DMS153 treated with DMSO at 0.1 percent for 48 hours (cell line): Measurements from ENCODE around the gene AIFM1.

Source experiments
- DNase-seq: peaks from one replicate; lab custom pipeline; 2025; ENCODE audit not compliant: unreplicated experiment; lab: John Stamatoyannopoulos, UW

The AIFM1 gene

DNA sequence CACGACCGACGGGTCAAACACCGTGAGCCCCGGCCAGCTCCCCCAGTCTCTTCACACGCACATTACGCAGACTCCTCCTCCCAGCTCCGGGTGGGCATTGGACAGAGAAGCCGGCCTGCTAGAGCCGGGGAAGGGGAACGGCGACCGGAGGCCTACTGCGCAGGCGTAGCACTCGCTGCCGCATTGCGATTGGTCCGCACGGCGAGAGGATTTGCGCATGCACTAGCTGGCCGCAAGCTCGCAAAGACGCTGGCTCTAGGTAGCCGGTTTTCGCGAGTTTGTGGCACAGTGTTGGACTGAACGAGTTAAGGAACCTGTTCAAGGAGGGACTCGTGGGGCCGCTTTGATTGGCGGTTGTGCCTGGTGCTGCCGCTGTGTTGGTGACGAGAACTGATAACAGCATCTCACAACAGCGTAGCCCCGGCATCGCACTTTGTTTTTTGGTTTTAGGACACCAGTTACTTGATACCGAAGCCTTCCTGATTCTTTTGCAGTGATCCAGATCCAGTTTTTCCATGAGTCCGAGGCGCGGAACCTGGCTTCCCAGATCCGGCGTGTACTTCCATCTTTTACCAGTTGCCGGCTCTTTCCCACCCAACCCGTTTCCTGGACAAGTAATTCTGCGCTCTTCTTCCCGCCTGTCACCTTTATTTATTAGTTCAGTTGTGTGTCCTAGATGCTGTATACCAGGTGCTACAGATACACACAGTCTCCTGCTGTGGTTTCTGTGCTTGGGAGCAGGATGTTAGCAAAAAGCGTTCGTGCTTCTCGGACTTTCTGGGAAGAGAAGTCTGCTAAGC lies at the start of gene AIFM1:
Gene AIFM1 (minus strand): TSS at position 139 of the 800 bp plus-strand sequence. CDS start 185 bp downstream, outside the sequence.
- DNase-seq, result peak; percentile 98

DNA sequence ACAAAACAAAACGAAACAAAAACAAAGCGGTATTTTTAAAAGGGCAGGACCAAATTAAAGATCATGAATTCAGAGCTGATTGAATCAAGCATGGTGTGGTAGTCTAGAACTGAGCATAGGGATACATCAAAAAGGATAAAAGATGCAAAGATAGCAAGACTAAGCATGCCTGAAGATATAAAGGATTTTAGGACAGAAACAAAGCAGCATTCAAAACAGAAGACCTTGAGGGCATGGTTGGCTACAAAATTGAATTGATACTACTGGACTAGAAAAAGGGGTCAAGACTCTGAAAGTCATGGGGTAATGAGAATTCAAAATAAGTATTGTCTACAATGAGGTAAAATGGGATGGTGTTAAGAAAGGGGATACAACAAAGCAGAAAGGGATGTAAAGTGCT lies 47.7 kb upstream of the AIFM1 start:
- no peak for DNase-seq

DNA sequence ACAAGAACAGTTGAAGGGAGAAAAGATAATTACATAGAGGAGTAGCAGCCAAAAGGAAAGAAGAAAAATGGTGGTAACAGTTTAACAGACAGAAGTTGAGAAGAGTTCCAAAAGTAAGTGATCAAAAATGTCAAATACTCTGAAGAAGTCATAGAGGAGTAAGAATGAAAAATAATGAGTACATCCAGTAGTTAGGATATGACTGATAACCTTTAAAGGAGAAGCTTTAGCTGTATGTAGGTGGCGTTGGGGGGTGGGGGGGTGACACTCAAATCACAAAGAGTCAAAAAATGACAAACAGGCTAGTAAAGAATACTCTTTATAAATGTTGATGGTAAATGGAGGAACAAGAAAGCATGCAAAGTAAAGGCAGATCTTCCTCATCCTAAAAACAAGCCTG lies 46.7 kb upstream of the AIFM1 start:
- no peak for DNase-seq

DNA sequence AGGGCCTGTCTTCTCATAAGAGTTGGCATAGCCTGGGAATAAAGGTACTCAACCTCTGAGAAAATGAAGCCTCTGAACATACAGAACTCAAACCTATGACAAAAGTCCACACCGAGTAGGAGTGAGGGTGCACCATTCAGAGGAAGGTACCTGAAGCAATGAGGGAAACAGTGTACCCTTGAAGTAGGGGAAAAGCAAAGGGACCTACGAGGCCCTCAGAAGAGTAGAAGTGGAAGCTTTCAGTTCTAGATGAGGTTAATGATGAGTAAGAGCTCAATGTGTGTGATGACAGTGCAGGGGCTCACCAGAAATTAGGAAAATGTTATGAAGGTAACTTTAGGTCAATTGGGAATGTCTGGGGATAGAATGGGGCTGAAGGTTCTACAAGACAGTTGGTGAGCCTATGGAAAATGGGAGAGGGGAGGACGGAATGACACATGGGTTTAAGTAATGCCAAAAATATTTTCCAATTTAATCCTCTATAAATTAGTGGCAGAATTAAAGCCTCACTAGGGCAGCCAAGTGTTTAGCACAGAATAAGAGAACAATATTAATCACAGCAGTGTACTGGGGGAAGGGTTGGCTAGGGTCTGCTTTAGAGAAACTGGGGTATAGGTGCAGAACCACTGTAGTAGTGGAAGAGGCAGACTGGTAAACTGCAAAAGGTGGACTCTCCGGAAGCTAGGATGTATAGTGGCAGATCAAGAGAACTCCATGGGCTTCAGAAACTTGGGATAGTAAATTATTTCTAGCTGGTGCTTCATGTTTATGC lies 46.0 kb upstream of the AIFM1 start:
- no peak for DNase-seq

DNA sequence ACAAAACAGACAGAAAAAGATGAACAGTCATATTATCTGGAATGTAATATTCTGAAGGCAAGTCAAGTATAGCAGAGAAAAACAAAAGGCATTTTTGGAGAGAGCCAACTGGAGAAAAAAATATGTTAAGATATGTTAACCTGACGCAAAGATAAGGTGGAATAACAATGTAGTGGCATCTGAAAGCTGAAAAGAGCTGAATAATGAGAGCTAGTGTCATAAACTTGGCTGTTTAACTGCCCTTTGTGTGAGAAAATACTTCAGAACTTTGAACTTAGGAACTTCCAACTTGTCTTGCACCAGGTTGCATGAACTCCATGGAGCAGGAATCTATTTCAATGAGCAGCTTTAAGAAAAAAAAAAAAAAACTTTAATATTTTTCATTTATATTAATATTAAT lies 39.0 kb upstream of the AIFM1 start:
- DNase-seq, result no peak

DNA sequence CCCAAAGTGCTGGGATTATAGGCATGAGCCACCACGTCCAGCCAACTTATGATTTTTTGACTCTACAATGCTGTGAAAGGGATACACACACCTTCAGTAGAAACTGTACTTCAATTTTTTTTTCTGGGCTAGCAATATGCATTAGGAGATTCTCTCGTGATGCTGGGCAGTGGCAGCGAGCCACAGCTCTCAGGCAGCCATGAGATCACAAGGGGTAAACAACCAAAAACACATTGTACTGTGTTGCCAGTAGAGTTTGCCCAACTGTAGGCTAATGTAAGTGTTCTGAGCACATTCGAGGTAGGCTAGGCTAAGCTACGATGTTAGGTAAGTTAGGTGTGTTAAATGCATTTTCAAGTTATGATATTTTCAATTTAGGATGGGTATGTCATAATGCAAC lies 31.8 kb upstream of the AIFM1 start:
- DNase-seq, result no peak

DNA sequence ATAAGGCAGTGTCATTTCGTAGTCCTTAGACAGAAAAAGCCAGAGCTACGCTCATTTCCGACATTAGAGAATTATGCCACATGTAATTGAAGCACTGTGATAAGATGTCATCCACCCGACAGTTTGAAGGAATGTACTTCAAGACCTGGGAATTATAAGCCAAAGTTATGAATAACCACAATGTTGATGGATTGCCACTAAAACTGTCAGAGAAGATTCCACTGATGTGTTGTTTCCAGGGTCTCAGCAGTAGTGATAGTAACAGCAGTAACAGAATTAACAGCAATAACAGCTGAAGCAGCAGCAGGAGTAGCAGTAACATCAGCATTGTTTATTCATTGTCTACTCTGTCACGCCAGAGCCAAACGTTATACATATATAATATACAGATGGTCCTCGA lies 30.8 kb upstream of the AIFM1 start:
- DNase-seq, result no peak

DNA sequence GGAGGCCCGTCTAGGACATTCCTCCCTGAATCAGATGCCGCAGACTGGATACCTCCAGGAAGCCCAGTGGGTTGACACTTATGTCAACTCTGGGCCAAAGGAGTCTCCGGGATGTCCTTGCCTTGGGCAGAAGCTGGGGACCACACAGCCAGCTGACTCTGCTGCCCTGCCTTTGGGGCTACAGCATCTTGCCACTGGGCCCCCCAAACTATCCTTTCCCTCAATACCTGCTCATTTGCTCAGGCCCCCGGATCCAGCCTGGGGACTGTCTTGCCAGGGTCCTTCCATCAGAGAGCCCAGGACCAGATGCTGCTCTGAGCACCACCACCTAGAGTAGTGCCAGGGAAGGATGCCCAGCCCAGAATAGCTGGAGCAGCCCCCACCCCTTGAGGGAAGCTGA lies 25.2 kb upstream of the AIFM1 start:
- no peak for DNase-seq

DNA sequence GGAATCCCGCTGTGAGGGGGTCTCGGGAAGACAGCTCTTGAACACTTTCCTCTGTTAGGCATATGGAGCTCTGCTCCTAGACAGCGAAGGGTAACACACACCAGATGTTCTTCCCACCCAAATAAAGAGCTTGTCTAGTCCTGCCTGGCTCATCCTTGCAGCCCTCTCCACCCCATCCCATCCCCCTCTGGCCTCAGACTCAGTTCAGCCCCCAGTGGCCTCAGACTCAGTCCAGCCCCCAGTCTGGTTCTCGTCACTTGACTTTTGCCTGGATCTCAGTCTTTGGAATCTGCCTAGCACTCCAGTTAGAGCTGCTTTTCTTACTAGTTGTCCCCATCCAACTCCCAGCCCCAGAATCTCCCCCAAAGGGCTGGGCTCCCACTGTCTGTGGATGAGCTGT lies 21.0 kb upstream of the AIFM1 start:
- DNase-seq, result no peak

DNA sequence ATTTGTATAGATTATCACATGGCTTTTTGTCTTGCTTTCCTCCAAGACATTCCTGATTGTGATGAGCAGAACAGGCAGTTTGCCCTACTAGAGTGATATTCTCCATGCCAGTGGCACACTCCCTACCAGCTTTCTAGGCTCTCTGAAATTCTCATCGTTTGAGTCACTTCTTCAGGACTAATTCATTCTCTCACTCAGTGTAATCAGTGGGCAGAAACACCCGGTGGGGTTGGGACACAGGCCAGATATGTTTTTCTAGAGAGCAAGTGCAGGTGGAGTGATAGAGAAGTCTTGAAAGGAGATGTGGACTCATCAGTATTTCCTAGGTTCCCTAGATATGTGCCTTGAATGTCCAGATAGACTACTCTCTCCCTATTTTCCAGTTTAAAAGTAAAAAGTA lies 19.2 kb upstream of the AIFM1 start:
- DNase-seq, result no peak

DNA sequence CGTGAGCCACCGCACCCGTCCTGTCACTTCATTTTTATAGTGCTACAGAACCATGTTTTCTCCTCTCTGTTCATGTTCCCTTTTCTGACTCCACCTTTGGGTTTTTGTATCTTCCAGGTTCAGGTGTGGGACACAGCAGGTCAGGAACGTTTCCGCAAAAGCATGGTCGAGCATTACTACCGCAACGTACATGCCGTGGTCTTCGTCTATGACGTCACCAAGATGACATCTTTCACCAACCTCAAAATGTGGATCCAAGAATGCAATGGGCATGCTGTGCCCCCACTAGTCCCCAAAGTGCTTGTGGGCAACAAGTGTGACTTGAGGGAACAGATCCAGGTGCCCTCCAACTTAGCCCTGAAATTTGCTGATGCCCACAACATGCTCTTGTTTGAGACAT lies 18.5 kb upstream of the AIFM1 start:
- DNase-seq, result no peak

DNA sequence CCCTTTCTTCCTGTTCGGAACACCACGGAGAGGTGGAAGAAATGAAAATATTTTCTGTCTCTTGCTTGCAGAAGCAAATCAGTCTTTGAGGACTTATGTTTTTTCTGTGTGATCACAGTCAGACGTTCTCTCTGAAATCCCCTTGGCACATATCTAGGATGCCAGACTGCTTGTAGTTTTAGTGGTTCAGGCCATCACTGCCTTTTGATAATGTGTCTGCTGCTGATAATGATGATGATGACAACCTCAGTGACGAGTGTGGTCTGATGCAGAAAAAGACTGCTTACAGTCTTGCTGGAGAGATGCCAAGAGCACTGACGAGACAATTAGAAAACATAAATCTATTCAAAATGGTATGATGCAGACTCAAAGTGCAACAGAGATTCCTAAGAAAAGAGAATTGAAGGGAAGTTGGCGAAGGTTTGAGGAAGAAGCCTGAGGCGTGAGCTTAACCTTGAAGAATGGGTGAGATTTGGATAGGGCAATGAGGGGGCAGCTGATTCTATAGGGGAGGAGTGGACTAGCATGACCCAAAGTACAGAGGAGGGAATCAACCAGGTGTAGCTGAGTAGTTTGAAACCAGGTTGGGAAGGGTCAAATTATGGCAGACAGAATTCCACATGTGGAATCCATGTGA lies 14.1 kb upstream of the AIFM1 start:
- DNase-seq, result no peak

DNA sequence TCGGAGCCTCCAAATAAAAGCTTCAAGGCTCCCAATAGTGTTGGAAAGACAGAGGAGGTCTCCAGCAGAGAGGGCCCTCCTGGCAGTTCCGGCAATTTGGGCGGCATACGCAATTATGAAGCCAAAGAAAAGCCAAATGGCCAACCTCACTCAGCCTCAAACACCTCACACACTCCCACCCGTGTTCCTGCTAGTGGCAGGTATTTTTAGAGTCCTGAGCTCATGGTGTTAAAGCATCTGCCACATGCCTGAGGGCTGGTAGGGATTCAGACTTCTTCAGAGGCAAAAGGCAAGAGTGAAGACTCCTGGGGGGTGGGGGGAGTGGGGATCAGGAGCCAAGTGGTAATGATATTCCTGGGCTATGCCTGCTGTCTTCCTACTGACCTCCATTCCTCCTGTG lies 13.5 kb upstream of the AIFM1 start:
- DNase-seq, result no peak

DNA sequence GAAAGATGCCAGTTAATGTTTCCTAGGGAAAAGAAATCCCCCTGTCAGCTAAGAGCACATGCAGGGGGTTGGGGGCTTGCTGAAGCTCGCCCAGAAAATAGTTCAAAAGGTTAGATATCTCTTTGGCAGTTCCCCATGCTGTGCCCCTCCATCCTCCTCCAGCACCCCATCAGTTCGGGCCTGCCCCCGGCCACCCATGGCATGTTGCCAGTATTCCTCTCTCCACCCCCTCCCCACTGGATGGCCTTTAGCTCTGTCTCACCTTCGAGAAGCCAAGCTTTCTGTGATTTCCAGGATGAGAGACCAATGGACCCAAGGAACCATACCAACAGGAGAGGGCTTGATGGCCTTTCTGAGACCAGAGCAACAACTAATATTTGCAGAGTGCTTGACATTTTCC lies 11.3 kb upstream of the AIFM1 start:
- DNase-seq, result no peak

DNA sequence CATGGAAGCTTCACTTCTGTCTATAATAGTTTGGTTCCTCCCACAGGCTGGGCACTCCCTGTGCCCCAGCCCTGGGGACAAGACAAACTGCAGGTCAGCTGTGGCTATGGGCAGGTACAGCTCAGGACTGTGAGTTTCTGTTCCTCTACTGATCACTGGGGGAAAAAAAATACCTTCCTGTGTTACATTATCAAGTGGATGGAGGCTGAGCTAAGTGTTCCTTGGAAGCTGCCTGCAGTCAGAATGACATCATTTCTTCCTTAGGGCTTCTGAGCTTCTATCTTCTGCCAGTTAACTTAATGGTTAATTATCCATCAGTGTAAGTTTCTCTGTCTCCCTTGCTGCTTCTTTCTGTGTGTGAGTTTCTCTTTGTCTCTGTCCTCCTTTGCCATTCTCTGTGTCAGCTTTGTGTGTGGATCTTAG lies 10.7 kb upstream of the AIFM1 start:
- no peak for DNase-seq

DNA sequence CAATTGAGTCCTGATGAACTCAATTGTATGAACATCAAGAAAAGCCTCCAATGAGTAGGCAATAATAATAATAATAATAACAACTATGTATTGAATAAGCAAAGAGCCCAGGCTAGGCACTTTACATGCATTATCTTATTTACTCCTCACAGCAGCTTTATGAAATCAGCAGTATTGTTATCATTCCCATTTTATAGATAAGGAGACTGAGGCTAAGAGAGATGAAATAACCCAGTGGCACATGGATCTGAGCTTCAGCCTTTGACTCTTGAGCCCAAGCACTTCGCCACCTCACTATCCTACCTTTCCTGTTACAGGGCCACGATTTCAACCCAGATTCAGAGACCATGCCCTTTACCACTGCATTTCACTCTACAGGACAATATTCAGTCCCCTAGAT lies 9.3 kb upstream of the AIFM1 start:
- DNase-seq, result no peak

DNA sequence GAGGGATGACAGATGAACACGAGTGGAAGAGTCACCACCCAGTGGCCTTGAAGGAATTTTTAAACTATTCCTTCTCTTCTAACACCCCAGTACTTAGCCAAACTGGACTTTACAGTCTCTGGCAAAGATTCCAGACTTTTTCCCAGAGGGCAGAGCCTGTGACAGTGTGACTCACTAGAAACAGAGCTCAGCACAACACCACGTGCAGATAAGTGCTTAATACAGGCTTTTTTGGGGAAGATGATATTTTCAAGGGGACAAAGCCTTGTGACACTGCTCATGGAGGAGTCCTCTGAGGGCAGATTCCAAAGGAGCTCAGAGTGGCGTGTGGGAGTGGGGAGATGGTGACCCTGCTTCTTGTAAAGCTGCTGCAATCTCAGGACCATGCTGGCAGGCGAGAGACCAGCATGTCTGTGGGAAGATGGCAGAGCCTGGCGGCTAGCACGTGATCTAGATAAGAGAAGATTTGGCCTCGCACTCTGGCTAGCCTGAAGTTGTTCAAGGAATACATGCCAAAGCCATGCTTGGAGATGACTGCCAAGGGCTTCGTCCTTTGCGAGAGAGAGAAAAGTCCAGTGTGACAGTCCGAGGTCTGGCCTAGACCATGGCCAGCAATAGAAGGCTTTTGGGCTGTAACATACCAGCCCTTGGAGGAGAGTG lies 8.5 kb upstream of the AIFM1 start:
- DNase-seq, result no peak

DNA sequence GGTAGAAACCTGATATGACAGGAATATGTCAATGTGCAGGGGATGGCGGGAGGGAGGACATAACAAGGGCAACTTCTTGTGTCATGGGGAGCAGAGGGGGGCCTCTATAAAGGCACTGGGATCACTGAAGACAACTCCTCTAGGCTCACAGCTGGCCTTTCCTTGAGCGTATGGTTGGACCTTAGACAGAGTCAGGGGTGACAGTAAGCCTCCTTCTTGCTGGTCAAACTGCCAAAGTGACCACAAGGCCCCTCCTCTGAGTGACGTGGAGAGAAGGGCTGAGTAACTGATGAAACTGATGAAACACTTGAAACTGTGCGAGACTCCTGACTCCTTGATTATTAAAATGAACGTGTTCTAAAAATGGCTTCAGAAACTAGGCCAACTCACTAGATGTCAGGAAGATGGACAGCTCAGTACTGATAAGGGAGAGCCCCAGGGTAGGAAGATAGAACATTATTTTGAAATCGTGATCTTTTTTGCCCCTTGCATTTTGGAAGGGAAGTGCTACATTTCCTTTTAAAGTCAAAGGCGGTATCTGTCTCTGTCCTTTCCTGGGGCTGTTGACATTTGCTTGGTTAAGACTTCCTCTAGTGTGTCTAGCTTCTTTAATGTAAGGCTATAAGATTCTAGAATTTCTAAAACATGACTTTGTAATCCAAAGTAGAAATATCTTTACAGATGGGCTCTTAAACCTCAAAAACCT lies 7.7 kb upstream of the AIFM1 start:
- DNase-seq, result no peak

DNA sequence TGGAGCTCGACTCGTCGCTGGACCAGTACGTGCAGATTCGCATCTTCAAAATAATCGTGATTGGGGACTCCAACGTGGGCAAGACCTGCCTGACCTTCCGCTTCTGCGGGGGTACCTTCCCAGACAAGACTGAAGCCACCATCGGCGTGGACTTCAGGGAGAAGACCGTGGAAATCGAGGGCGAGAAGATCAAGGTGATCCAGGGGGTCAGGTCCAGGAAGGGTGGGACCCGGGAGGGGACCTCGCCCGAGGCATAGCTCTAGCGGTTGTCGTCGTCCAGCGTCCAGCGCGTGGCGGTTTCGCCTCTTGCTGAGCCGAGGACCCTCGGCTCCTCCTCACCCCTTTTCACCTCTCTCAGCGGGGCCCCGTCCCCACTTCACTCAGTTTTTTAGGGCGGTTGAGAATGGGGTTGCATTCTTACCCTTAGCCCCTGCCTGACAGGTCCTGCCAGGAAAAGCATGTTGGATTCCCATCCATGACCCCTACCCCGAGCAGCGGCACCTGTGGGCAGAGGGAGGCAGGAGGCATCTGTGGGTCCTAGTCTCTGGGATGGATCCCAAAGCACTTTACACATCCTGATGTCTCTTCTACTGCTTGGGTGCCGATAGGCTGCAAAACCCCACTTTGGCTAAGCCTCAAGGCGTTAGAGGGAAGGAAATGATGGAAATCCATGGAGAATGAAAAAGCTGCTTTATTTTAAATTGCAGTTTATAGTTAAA lies 6.6 kb upstream of the AIFM1 start:
- no peak for DNase-seq

DNA sequence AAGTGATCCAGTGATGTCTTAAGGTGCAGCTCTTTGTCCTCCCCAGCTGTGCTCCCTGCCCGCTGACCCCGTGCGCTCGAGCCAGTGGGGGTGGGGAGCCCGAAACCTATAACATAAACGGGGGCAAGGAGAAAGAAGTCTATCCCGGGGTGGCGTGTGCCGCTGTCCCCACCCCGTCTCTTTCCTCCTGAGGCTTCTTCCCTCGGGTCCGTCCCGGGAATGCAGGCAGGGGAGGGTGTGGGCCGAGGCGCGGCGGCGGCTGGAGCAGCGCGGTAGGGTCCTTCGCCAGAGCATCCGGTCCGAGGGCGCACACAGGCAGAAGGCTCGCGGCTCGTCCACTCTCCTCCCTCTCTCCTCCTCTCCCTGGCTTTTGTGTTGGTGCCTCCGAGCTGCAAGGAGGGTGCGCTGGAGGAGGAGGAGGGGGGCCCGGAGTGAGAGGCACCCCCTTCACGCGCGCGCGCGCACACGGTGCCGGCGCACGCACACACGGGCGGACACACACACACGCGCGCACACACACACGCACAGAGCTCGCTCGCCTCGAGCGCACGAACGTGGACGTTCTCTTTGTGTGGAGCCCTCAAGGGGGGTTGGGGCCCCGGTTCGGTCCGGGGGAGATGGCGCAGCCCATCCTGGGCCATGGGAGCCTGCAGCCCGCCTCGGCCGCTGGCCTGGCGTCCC lies 5.9 kb upstream of the AIFM1 start, which contains the start of gene RAB33A:
Gene RAB33A (plus strand): TSS at position 517 of the 681 bp plus-strand sequence. CDS start 101 bp downstream, at position 618.
- DNase-seq, result no peak
